ENCODE measurements around the gene MAML2. TPM values are rescaled to one million over a fixed set of nuclear protein-coding genes. Genes with fewer than 3 reads are reported as not detected.
A peak's percentile ranks its signal among the peaks of the same experiment; 100 is the strongest.

The MAML2 gene
- total and polyA plus RNA-seq, 4 donors = 3.8 to 41.8 (median 13.7) TPM

GRCh38 chr11:96114178-96115064 is 228.6 kb downstream of the MAML2 start:
- 79 to 82% methylated on average over 5 of the region's 5 CpGs for WGBS, 2 donors
- H3K36me3 ChIP-seq (ENCODE audit: control insufficient read depth in 4 of 4, insufficient read depth in 4 of 4, low read length in 4 of 4) = no peaks in the 10 kb centered on the region
- ATAC-seq (ENCODE audit: insufficient read depth, low FRiP score) (no peak), DNase-seq (no peak)
- H3K27ac ChIP-seq (ENCODE audit: low read depth in 1 of 2, low read length in 1 of 2) = peak overlapping the region in 1 of 2 donors; percentile 13
- H3K4me3 ChIP-seq = no peak overlapping the region
- H3K27me3 ChIP-seq (ENCODE audit: control insufficient read depth in 3 of 3, insufficient read depth in 3 of 3, low read length in 2 of 3) = no peaks in the 10 kb centered on the region
- H3K4me1 ChIP-seq (ENCODE audit: control insufficient read depth in 5 of 5, insufficient read depth in 5 of 5, low read length in 5 of 5) = peaks cover 4 to 33% (median 10%) of the 10 kb centered on the region in 5 donors
- H3K9me3 ChIP-seq (ENCODE audit: control insufficient read depth in 4 of 4, insufficient read depth in 3 of 4, low read length in 3 of 4) = no peaks in the 10 kb centered on the region
- TF ChIP-seq, protein P1, sequence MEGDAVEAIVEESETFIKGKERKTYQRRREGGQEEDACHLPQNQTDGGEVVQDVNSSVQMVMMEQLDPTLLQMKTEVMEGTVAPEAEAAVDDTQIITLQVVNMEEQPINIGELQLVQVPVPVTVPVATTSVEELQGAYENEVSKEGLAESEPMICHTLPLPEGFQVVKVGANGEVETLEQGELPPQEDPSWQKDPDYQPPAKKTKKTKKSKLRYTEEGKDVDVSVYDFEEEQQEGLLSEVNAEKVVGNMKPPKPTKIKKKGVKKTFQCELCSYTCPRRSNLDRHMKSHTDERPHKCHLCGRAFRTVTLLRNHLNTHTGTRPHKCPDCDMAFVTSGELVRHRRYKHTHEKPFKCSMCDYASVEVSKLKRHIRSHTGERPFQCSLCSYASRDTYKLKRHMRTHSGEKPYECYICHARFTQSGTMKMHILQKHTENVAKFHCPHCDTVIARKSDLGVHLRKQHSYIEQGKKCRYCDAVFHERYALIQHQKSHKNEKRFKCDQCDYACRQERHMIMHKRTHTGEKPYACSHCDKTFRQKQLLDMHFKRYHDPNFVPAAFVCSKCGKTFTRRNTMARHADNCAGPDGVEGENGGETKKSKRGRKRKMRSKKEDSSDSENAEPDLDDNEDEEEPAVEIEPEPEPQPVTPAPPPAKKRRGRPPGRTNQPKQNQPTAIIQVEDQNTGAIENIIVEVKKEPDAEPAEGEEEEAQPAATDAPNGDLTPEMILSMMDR (IDR thresholded peaks at IDR 0.05; ENCODE audit: control extremely low read depth, extremely low read depth) = no peak
- peak overlapping the region in 1 of 2 donors; percentile 38 for H3K9ac ChIP-seq (ENCODE audit: insufficient read depth in 1 of 2, low read length in 2 of 2)

DNA sequence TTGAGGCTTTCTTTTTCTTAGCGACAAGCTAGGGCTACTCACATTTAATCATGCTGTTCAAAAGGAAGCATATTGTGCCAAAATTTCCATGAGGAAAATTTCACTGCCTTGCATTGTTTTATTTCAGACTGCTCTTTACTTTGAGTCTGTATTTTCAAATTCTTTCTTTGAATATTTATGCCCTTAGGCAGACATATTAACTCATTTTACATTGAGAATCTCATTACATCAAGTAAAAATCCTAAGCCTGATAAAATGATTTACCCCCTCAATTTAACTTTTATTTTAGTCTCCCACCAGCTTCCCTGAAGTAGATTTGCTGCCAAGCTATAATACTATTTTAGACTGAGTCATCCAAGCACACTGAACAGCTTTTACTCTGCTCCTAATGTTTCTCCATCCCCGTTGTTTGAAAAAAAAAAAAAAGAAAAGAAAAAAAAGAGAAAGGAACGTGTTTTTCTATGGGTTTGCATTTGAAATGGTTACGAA is 229.8 kb downstream of the MAML2 start:
- Histone ChIP-seq H3K4me1 (ENCODE audit: control insufficient read depth in 5 of 5, insufficient read depth in 5 of 5, low read length in 5 of 5) (peaks cover 4 to 33% (median 10%) of the 10 kb centered on the region in 5 donors), H3K36me3 (ENCODE audit: control insufficient read depth in 4 of 4, insufficient read depth in 4 of 4, low read length in 4 of 4) (no peaks in the 10 kb centered on the region), H3K9ac (ENCODE audit: insufficient read depth in 1 of 2, low read length in 2 of 2) (peak overlapping the region in 1 of 2 donors; percentile 57), H3K27ac (ENCODE audit: low read depth in 1 of 2, low read length in 1 of 2) (peak overlapping the region in 1 of 2 donors; percentile 65), H3K9me3 (ENCODE audit: control insufficient read depth in 4 of 4, insufficient read depth in 3 of 4, low read length in 3 of 4) (no peaks in the 10 kb centered on the region), H3K4me3 (no peak overlapping the region), H3K27me3 (ENCODE audit: control insufficient read depth in 3 of 3, insufficient read depth in 3 of 3, low read length in 2 of 3) (no peaks in the 10 kb centered on the region)
- TF ChIP-seq, protein P1 (IDR thresholded peaks at IDR 0.05; ENCODE audit: control extremely low read depth, extremely low read depth) = no peak
- no peak for ATAC-seq (ENCODE audit: insufficient read depth, low FRiP score)
- DNase-seq = peak in 2 of 3 donors; percentile 89 to 91
- WGBS, 2 donors = 56 to 72% methylated on average over 4 of the region's 4 CpGs

- peaks cover 4 to 33% (median 10%) of the 10 kb centered on the region in 5 donors for H3K4me1 ChIP-seq (ENCODE audit: control insufficient read depth in 5 of 5, insufficient read depth in 5 of 5, low read length in 5 of 5)
- H3K27me3 ChIP-seq (ENCODE audit: control insufficient read depth in 3 of 3, insufficient read depth in 3 of 3, low read length in 2 of 3) = no peaks in the 10 kb centered on the region
- DNase-seq (no peak), ATAC-seq (ENCODE audit: insufficient read depth, low FRiP score) (no peak)
- no peak overlapping the region for H3K4me3 ChIP-seq
- WGBS, 2 donors = 80 to 84% methylated on average over 5 of the region's 5 CpGs
- TF ChIP-seq, protein P1 (IDR thresholded peaks at IDR 0.05; ENCODE audit: control extremely low read depth, extremely low read depth) = no peak
- H3K9me3 ChIP-seq (ENCODE audit: control insufficient read depth in 4 of 4, insufficient read depth in 3 of 4, low read length in 3 of 4) = no peaks in the 10 kb centered on the region
- peak overlapping the region in 1 of 2 donors; percentile 68 for H3K9ac ChIP-seq (ENCODE audit: insufficient read depth in 1 of 2, low read length in 2 of 2)
- no peaks in the 10 kb centered on the region for H3K36me3 ChIP-seq (ENCODE audit: control insufficient read depth in 4 of 4, insufficient read depth in 4 of 4, low read length in 4 of 4)
- peak overlapping the region; percentile 64 to 68 for H3K27ac ChIP-seq (ENCODE audit: low read depth in 1 of 2, low read length in 1 of 2)
Observed at GRCh38 chr11:96112192-96113128, 230.5 kb downstream of the MAML2 start.
